B cell (primary cell): ENCODE results near the gene MAS1L. TPM values are rescaled to one million over a fixed set of nuclear protein-coding genes. Genes with fewer than 3 reads are reported as not detected.

Source experiments
- ATAC-seq: fragments of 200-7000 bp; cut with Tn5 transposase; one replicate; pipeline ENCODE4 v1.10.0; 2021; ENCODE audit warnings: low read depth, mild to moderate bottlenecking, moderate number of reproducible peaks, moderate library complexity
- CTCF ChIA-PET: fragments of 350-600 bp; sonication (Branson Sonifier 250); formaldehyde crosslinking; loops from one replicate; lab custom pipeline; 2021; ENCODE audit warnings: antibody characterized with exemption, inconsistent platforms; lab: Charles Lee
- POLR2A ChIA-PET: fragments of 350-600 bp; sonication (Branson Sonifier 250); formaldehyde crosslinking; loops from one replicate; lab custom pipeline; 2021; ENCODE audit warnings: antibody characterized with exemption; lab: Charles Lee
- DNase-seq: peaks from one replicate; pipeline ENCODE4 v3.0.0; 2013
- H2AFZ ChIP-seq: 2 replicates; pipeline ENCODE4 v1.6.1; 2012; ENCODE audit warnings: mild to moderate bottlenecking, low read depth, low read length; ENCODE audit not compliant: insufficient read depth, poor library complexity, severe bottlenecking
- H3K27ac ChIP-seq, 2 donors: 1 replicate in 1 of 2; 2 replicates in 1 of 2; pipeline ENCODE4 v1.5.1; 2012 to 2013; ENCODE audit warnings: low read length in 2 of 2, mild to moderate bottlenecking in 2 of 2, moderate library complexity in 1 of 2
- H3K27me3 ChIP-seq, 4 experiments: fragments of 200-600 bp in 1 of 4; sonication (generic) in 1 of 4; replicated peaks in 1 of 4; 1 replicate in 2 of 4; 2 replicates in 2 of 4; pipeline versions ENCODE4 v1.6.1 to v1.7.0; 2013 to 2016; ENCODE audit warnings: low read length in 3 of 4, mild to moderate bottlenecking in 2 of 4, mixed read lengths in 1 of 4, moderate library complexity in 1 of 4; ENCODE audit not compliant: insufficient read depth in 4 of 4, control insufficient read depth in 3 of 4; ENCODE audit errors: control extremely low read depth in 1 of 4
- H3K36me3 ChIP-seq, 2 experiments: replicated peaks in 1 of 2; 1 replicate in 1 of 2; 2 replicates in 1 of 2; pipeline versions ENCODE4 v1.6.1 to v1.7.1; 2013; ENCODE audit warnings: low read length in 1 of 2; ENCODE audit not compliant: insufficient read depth in 2 of 2, control insufficient read depth in 1 of 2; ENCODE audit errors: control extremely low read depth in 1 of 2, extremely low read depth in 1 of 2
- H3K4me1 ChIP-seq, 2 donors: fragments of 200-600 bp in 1 of 2; sonication (generic) in 1 of 2; 1 replicate in 1 of 2; 2 replicates in 1 of 2; pipeline versions ENCODE4 v1.5.1 to v1.6.1; 2013 to 2017; ENCODE audit warnings: low read length in 2 of 2; ENCODE audit not compliant: control insufficient read depth in 2 of 2, insufficient read depth in 2 of 2
- H3K4me2 ChIP-seq: replicated peaks from 2 replicates; pipeline ENCODE3; 2012; ENCODE audit warnings: mild to moderate bottlenecking, low read depth, low read length; ENCODE audit not compliant: poor library complexity, severe bottlenecking
- H3K4me3 ChIP-seq, 5 experiments: fragments of 200-600 bp in 1 of 5; sonication (generic) in 1 of 5; 1 replicate in 3 of 5; 2 replicates in 2 of 5; pipeline versions ENCODE4 v1.5.1 to v1.7.0; 2011 to 2016; ENCODE audit warnings: low read length in 4 of 5, mild to moderate bottlenecking in 4 of 5, low read depth in 2 of 5, control low read depth in 1 of 5, moderate library complexity in 1 of 5; ENCODE audit not compliant: insufficient read depth in 1 of 5; ENCODE audit errors: control extremely low read depth in 1 of 5, extremely low read depth in 1 of 5
- H3K79me2 ChIP-seq: fragments of 200-600 bp; sonication (generic); one replicate; pipeline ENCODE4 v1.6.0; 2016; ENCODE audit warnings: low read length; ENCODE audit not compliant: control insufficient read depth, insufficient read depth
- H3K9ac ChIP-seq: fragments of 200-600 bp; sonication (generic); 2 replicates; pipeline ENCODE4 v1.6.1; 2017; ENCODE audit warnings: mild to moderate bottlenecking, low read length, moderate library complexity
- H3K9me3 ChIP-seq, 3 donors: one replicate each; pipeline versions ENCODE4 v1.6.1 to v1.7.1; 2013; ENCODE audit warnings: low read length in 2 of 3; ENCODE audit not compliant: control insufficient read depth in 2 of 3, insufficient read depth in 1 of 3; ENCODE audit errors: control extremely low read depth in 1 of 3
- H4K20me1 ChIP-seq: 2 replicates; pipeline ENCODE4 v1.6.0; 2012; ENCODE audit warnings: mild to moderate bottlenecking, low read length; ENCODE audit not compliant: insufficient read depth, control insufficient read depth, poor library complexity, severe bottlenecking
- H3K27ac Mint-ChIP-seq: one replicate; pipeline ENCODE4 v1.8.0; 2021; ENCODE audit warnings: mixed read lengths
- H3K27me3 Mint-ChIP-seq: one replicate; pipeline ENCODE4 v1.8.0; 2021; ENCODE audit warnings: mixed read lengths
- H3K4me1 Mint-ChIP-seq: one replicate; pipeline ENCODE4 v1.8.0; 2021; ENCODE audit warnings: mixed read lengths
- H3K4me3 Mint-ChIP-seq: one replicate; pipeline ENCODE4 v1.8.0; 2021; ENCODE audit warnings: mixed read lengths
- H3K9me3 Mint-ChIP-seq: one replicate; pipeline ENCODE4 v1.8.0; 2022; ENCODE audit warnings: mixed read lengths; ENCODE audit not compliant: insufficient read depth
- CTCF ChIP-seq: fragments of 200-600 bp; IDR thresholded peaks from one replicate; pipeline ENCODE4 v1.8.0; 2022; ENCODE audit warnings: antibody characterized with exemption, mild to moderate bottlenecking
- EZH2 ChIP-seq: IDR thresholded peaks from 2 replicates; pipeline ENCODE4 v1.6.1; 2012; ENCODE audit warnings: borderline replicate concordance, low read depth, mild to moderate bottlenecking, moderate library complexity, low read length; ENCODE audit not compliant: insufficient read depth, poor library complexity, severe bottlenecking
- WGBS: methylation state at CpG from one replicate; pipeline ENCODE4 v1.1.5; 2013; ENCODE audit warnings: missing lambda C conversion rate; ENCODE audit not compliant: insufficient coverage; 5-methylcytosine and 5-hydroxymethylcytosine counted together
- intact Hi-C: fragments of 100-400 bp; cut with micrococcal nuclease; formaldehyde crosslinking; loops from one replicate; pipeline ENCODE4 v1.10.0; 2022
- polyA plus RNA-seq: library from polyadenylated mRNA; depleted of rRNA; stranded (reverse); fragments of >200 nt; gene quantifications from 2 replicates; pipeline ENCODE4 v1.2.3, GENCODE V29; 2012
- total RNA-seq, 2 donors: library from RNA; stranded (reverse); fragments of 120-200 nt in 1 of 2; gene quantifications; 1 replicate in 1 of 2; 2 replicates in 1 of 2; pipeline versions ENCODE4 v1.2.3 to v1.2.4, GENCODE V29; 2013 to 2022

Gene MAS1L
- total and polyA plus RNA-seq, 2 donors (not counting 1 experiment from before 2014, with no cell fraction given): not detected

GRCh38 chr6:29490055-29490454, 2.3 kb upstream of the MAS1L start:
- Mint-ChIP-seq H3K9me3 (no peaks in the 10 kb centered on the region), H3K27ac (no peak overlapping the region), H3K4me1 (no peaks in the 10 kb centered on the region), H3K4me3 (no peak overlapping the region), H3K27me3 (peaks cover 34% of the 10 kb centered on the region)
- H3K27me3 ChIP-seq: peaks cover 0 to 9% (median under 1%) of the 10 kb centered on the region in 4 experiments
- WGBS: no CpG with 5 or more reads among the region's 3 CpGs
- ChIA-PET POLR2A (no interaction called here), CTCF (no interaction called here)
- H2AFZ ChIP-seq: no peak overlapping the region
- no peak overlapping the region for H3K4me2 ChIP-seq
- H4K20me1 ChIP-seq: no peaks in the 10 kb centered on the region
- no peaks in the 10 kb centered on the region for H3K36me3 ChIP-seq
- H3K4me1 ChIP-seq: no peaks in the 10 kb centered on the region
- ATAC-seq (no peak), DNase-seq (no peak)
- TF ChIP-seq EZH2: no peak
- no peak for TF ChIP-seq CTCF
- no peak overlapping the region for H3K9ac ChIP-seq
- no peak overlapping the region for H3K27ac ChIP-seq
- intact Hi-C loops: no loop called here
- H3K4me3 ChIP-seq: no peak overlapping the region
- no peaks in the 10 kb centered on the region for H3K9me3 ChIP-seq
- H3K79me2 ChIP-seq: no peaks in the 10 kb centered on the region

GRCh38 chr6:29489286-29489685, 1.5 kb upstream of the MAS1L start:
- intact Hi-C loops: no loop called here

More at GRCh38 chr6:29489286-29489685, 1.5 kb upstream of the MAS1L start:
- H3K27me3 Mint-ChIP-seq: peaks cover 29% of the 10 kb centered on the region
- POLR2A ChIA-PET: no interaction called here
- no peaks in the 10 kb centered on the region for H3K4me1 ChIP-seq
- no peaks in the 10 kb centered on the region for H3K36me3 ChIP-seq
- no peak overlapping the region for H3K4me2 ChIP-seq
- 100% methylated on average over 2 of the region's 8 CpGs for WGBS
- H3K4me3 ChIP-seq: no peak overlapping the region
- no peak overlapping the region for H3K27ac Mint-ChIP-seq
- TF ChIP-seq EZH2 (no peak), CTCF (no peak)
- H3K27me3 ChIP-seq: peaks cover 0 to 9% (median 2%) of the 10 kb centered on the region in 4 experiments
- CTCF ChIA-PET: no interaction called here
- H3K9me3 Mint-ChIP-seq: no peaks in the 10 kb centered on the region
- no peaks in the 10 kb centered on the region for H3K9me3 ChIP-seq
- DNase-seq (no peak), ATAC-seq (no peak)
- no peaks in the 10 kb centered on the region for H4K20me1 ChIP-seq
- no peak overlapping the region for H3K9ac ChIP-seq
- H2AFZ ChIP-seq: no peak overlapping the region
- no peaks in the 10 kb centered on the region for H3K79me2 ChIP-seq
- H3K27ac ChIP-seq: no peak overlapping the region
- no peaks in the 10 kb centered on the region for H3K4me1 Mint-ChIP-seq
- no peak overlapping the region for H3K4me3 Mint-ChIP-seq
